ENCODE results near the gene VAPA.
"Not testable (repeated sequence)": the region's sequence is repeated elsewhere in the genome, so short reads cannot be mapped to it uniquely, and the experiment has no call there.

Gene VAPA

GRCh38 chr18:9901377-9901776 is 12.4 kb upstream of the VAPA start:
- H3K27ac ChIP-seq: no peak overlapping the region
- no peak for TF ChIP-seq ZFX (IDR thresholded peaks at IDR 0.05; ENCODE audit: borderline replicate concordance)
- TF ChIP-seq, protein P1, sequence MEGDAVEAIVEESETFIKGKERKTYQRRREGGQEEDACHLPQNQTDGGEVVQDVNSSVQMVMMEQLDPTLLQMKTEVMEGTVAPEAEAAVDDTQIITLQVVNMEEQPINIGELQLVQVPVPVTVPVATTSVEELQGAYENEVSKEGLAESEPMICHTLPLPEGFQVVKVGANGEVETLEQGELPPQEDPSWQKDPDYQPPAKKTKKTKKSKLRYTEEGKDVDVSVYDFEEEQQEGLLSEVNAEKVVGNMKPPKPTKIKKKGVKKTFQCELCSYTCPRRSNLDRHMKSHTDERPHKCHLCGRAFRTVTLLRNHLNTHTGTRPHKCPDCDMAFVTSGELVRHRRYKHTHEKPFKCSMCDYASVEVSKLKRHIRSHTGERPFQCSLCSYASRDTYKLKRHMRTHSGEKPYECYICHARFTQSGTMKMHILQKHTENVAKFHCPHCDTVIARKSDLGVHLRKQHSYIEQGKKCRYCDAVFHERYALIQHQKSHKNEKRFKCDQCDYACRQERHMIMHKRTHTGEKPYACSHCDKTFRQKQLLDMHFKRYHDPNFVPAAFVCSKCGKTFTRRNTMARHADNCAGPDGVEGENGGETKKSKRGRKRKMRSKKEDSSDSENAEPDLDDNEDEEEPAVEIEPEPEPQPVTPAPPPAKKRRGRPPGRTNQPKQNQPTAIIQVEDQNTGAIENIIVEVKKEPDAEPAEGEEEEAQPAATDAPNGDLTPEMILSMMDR (IDR thresholded peaks at IDR 0.05): no peak

DNA sequence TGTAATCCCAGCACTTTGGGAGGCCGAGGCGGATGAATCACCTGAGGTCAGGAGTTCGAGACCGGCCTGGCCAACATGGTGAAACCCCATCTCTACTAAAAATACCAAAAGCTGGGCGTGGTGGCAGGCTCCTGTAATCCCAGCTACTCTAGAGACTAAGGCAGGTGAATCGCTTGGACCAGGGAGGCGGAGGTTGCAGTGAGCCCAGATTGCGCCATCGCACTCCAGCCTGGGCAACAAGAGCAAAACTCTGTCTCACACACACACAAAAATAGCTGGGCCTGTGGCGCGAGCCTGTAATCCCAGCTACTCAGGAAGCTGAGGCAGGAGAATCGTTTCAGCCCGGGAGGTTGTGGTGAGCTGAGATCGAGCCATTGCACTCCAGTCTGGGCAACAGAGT is 11.6 kb upstream of the VAPA start:
- H3K27ac ChIP-seq: not testable (repeated sequence)

DNA sequence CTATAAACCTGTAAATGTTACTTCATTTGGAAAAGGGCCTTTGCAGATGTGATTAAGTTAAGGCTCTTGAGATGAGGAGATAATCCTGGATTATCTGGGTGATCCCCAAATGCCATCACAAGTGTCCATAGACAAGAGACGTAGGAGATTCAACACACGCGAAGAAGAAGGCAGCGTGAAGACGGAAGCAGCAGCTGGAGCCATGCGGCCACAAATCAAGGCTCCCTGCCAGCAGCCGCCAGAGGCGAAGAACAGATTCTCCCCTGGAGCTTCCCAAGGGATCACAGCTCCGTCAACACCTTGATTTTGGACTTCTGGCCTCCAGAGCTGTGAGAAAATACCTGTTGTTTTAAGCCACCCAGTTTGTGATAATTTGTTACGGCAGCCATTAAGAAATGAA is 11.0 kb upstream of the VAPA start:
- TF ChIP-seq, protein P1 (IDR thresholded peaks at IDR 0.05): no peak
- no peak for TF ChIP-seq ZFX (IDR thresholded peaks at IDR 0.05; ENCODE audit: borderline replicate concordance)
- H3K27ac ChIP-seq: no peak overlapping the region

DNA sequence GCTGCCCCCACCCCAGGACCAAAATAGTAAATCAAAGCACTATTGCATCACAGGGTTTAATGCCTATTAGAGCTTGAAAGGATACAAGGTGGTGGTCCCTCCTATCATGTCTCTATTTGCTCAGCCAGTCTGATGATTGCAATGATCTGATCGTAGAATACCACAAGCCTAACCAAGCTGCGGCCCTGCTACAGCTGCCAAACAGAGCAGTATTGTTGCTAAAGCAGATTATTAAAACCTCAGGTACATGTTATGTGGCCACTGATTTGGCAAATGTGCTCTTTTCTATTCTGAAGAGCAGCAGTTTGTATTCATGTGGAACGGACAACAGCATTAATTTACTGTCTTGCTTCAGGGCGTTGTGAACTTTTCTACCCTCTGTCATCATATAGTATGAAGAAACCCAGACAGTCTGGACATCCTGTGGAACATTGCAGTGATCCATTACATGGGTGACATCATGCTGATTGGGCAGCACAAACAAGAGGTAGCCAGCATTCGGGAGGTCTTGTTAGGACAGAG is 8.4 kb upstream of the VAPA start:
- no peak overlapping the region for H3K27ac ChIP-seq
- TF ChIP-seq, protein P1 (IDR thresholded peaks at IDR 0.05): no peak
- TF ChIP-seq ZFX (IDR thresholded peaks at IDR 0.05; ENCODE audit: borderline replicate concordance): no peak

GRCh38 chr18:9906481-9906880 is 7.3 kb upstream of the VAPA start:
- TF ChIP-seq, protein P1 (IDR thresholded peaks at IDR 0.05): no peak
- no peak for TF ChIP-seq ZFX (IDR thresholded peaks at IDR 0.05; ENCODE audit: borderline replicate concordance)
- no peak overlapping the region for H3K27ac ChIP-seq

GRCh38 chr18:9907867-9908266 is 5.9 kb upstream of the VAPA start:
- no peak overlapping the region for H3K27ac ChIP-seq
- TF ChIP-seq ZFX (IDR thresholded peaks at IDR 0.05; ENCODE audit: borderline replicate concordance): no peak
- TF ChIP-seq, protein P1 (IDR thresholded peaks at IDR 0.05): no peak

DNA sequence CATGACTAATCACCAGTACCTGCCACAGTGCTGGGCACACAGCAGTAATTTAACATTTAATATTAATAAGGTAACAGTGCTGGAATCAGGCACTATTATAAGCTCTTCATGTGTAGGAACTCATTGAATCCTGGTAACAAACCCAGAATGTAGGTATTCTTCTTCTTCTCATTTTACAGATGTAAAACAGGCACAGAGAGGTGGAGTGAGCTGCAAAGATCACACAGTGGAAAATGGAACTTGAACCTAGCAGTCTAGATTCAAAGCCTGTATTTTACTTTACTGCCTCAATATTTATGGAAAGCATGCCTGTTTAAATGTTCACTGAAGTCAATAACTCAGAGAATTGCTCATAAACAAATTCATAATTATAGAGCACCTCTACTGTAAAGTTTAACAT is 3.7 kb upstream of the VAPA start:
- TF ChIP-seq, protein P1 (IDR thresholded peaks at IDR 0.05): no peak
- TF ChIP-seq ZFX (IDR thresholded peaks at IDR 0.05; ENCODE audit: borderline replicate concordance): no peak
- no peak overlapping the region for H3K27ac ChIP-seq

GRCh38 chr18:9910661-9911060 is 3.2 kb upstream of the VAPA start:
- H3K27ac ChIP-seq: no peak overlapping the region
- TF ChIP-seq, protein P1 (IDR thresholded peaks at IDR 0.05): no peak
- no peak for TF ChIP-seq ZFX (IDR thresholded peaks at IDR 0.05; ENCODE audit: borderline replicate concordance)

Measured in 22Rv1 (cell line).